Measurements from ENCODE around the gene NLRP1. TPM values are rescaled to one million over a fixed set of nuclear protein-coding genes. Genes with fewer than 3 reads are reported as not detected.
A peak's percentile ranks its signal among the peaks of the same experiment; 100 is the strongest.

NLRP1 gene
- polyA plus RNA-seq, 3 donors, result 13.2 to 388 (median 17.3) TPM

GRCh38 chr17:5619088-5619740, 34.9 kb upstream of the NLRP1 start:
- no peak for TF ChIP-seq CTCF (IDR thresholded peaks at IDR 0.05)
- Histone ChIP-seq H3K27me3 (ENCODE audit: control insufficient read depth in 2 of 2, insufficient read depth in 2 of 2, low read length in 2 of 2) (peaks cover 10 to 26% of the 10 kb centered on the region in 2 donors), H3K9me3 (replicated peaks in 1 of 2; ENCODE audit: control insufficient read depth in 1 of 2, insufficient read depth in 1 of 2, low read length in 2 of 2) (no peaks in the 10 kb centered on the region), H3K36me3 (replicated peaks in 1 of 2; ENCODE audit: control insufficient read depth in 1 of 2, insufficient read depth in 2 of 2, low read length in 2 of 2) (no peaks in the 10 kb centered on the region), H3K79me2 (ENCODE audit: insufficient read depth, low read length) (no peaks in the 10 kb centered on the region), H3K4me1 (ENCODE audit: control insufficient read depth in 1 of 2, insufficient read depth in 2 of 2, low read length in 2 of 2) (no peaks in the 10 kb centered on the region), H3K27ac (ENCODE audit: low read depth in 1 of 2, low read length in 2 of 2) (no peak overlapping the region), H3K9ac (ENCODE audit: insufficient read depth, low read length, poor library complexity, severe bottlenecking) (no peak overlapping the region), H2AFZ (ENCODE audit: insufficient read depth, low read depth, low read length, poor library complexity, severe bottlenecking) (no peak overlapping the region), H4K20me1 (ENCODE audit: insufficient read depth, low read length) (no peaks in the 10 kb centered on the region), H3K4me2 (replicated peaks; ENCODE audit: extremely low read depth, low read length, poor library complexity, severe bottlenecking) (no peak overlapping the region), H3K4me3 (replicated peaks in 1 of 3; ENCODE audit: low read depth in 2 of 3, low read length in 3 of 3) (no peak overlapping the region)
- H3K36me3 Mint-ChIP-seq, result no peaks in the 10 kb centered on the region
- DNase-seq, result peak in 1 of 3 donors; percentile 62
- peaks cover 0 to 2% (median 0%) of the 10 kb centered on the region in 7 donors for H3K9me3 Mint-ChIP-seq
- peaks cover 6% of the 10 kb centered on the region for H3K4me1 Mint-ChIP-seq
- H3K27ac Mint-ChIP-seq, result no peak overlapping the region
- peak overlapping the region in 1 of 2 donors; percentile 51 for H3K4me3 Mint-ChIP-seq
- peaks cover 14 to 28% (median 21%) of the 10 kb centered on the region in 3 donors for H3K27me3 Mint-ChIP-seq (ENCODE audit: low read depth in 3 of 3)
- 67% methylated on average over 6 of the region's 20 CpGs for WGBS (ENCODE audit: insufficient coverage)
- intact Hi-C loops (cut with micrococcal nuclease), result no loop called here

DNA sequence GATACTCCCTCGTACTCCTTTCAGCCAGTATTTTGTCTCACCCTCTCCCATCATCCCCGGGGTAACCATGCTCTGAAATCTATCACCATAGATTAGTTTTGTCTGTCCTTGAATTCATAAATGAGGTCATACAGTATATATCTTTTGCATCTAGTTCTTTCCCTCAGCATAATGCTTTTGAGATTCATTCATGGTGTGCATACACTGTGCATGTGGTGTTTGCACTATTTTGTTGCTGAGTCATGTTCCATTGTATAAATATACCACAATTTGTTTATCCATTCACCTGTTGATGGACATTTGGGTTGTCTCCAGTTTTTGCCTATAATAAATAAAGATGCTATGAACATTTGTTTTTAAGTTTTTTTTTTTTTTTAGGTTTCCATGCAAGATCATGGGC, 34.2 kb upstream of the NLRP1 start:
- Mint-ChIP-seq H3K27ac (no peak overlapping the region), H3K4me1 (peaks cover 6% of the 10 kb centered on the region), H3K36me3 (no peaks in the 10 kb centered on the region), H3K27me3 (ENCODE audit: low read depth in 3 of 3) (peaks cover 14 to 34% (median 23%) of the 10 kb centered on the region in 3 donors), H3K9me3 (peaks cover 0 to 2% (median 0%) of the 10 kb centered on the region in 7 donors), H3K4me3 (no peak overlapping the region)
- no CpG with 5 or more reads among the region's 2 CpGs for WGBS (ENCODE audit: insufficient coverage)
- Histone ChIP-seq H3K4me2 (replicated peaks; ENCODE audit: extremely low read depth, low read length, poor library complexity, severe bottlenecking) (no peak overlapping the region), H3K4me1 (ENCODE audit: control insufficient read depth in 1 of 2, insufficient read depth in 2 of 2, low read length in 2 of 2) (no peaks in the 10 kb centered on the region), H3K79me2 (ENCODE audit: insufficient read depth, low read length) (no peaks in the 10 kb centered on the region), H3K27me3 (ENCODE audit: control insufficient read depth in 2 of 2, insufficient read depth in 2 of 2, low read length in 2 of 2) (peaks cover 5 to 19% of the 10 kb centered on the region in 2 donors), H3K9ac (ENCODE audit: insufficient read depth, low read length, poor library complexity, severe bottlenecking) (no peak overlapping the region), H3K36me3 (replicated peaks in 1 of 2; ENCODE audit: control insufficient read depth in 1 of 2, insufficient read depth in 2 of 2, low read length in 2 of 2) (no peaks in the 10 kb centered on the region), H2AFZ (ENCODE audit: insufficient read depth, low read depth, low read length, poor library complexity, severe bottlenecking) (no peak overlapping the region), H3K9me3 (replicated peaks in 1 of 2; ENCODE audit: control insufficient read depth in 1 of 2, insufficient read depth in 1 of 2, low read length in 2 of 2) (no peaks in the 10 kb centered on the region), H4K20me1 (ENCODE audit: insufficient read depth, low read length) (no peaks in the 10 kb centered on the region), H3K27ac (ENCODE audit: low read depth in 1 of 2, low read length in 2 of 2) (no peak overlapping the region), H3K4me3 (replicated peaks in 1 of 3; ENCODE audit: low read depth in 2 of 3, low read length in 3 of 3) (no peak overlapping the region)
- DNase-seq, result no peak
- TF ChIP-seq CTCF (IDR thresholded peaks at IDR 0.05), result no peak
- intact Hi-C loops (cut with micrococcal nuclease), result no loop called here

All from CD14-positive monocyte (primary cell).